GM21515 (cell line): Measurements from ENCODE around the gene HOXA6.

Experiments
- ATAC-seq: cut with Tn5 transposase; IDR thresholded peaks from one replicate; pipeline ENCODE4 v1.9.1; 2021; ENCODE audit not compliant: unreplicated experiment

HOXA6 gene

DNA sequence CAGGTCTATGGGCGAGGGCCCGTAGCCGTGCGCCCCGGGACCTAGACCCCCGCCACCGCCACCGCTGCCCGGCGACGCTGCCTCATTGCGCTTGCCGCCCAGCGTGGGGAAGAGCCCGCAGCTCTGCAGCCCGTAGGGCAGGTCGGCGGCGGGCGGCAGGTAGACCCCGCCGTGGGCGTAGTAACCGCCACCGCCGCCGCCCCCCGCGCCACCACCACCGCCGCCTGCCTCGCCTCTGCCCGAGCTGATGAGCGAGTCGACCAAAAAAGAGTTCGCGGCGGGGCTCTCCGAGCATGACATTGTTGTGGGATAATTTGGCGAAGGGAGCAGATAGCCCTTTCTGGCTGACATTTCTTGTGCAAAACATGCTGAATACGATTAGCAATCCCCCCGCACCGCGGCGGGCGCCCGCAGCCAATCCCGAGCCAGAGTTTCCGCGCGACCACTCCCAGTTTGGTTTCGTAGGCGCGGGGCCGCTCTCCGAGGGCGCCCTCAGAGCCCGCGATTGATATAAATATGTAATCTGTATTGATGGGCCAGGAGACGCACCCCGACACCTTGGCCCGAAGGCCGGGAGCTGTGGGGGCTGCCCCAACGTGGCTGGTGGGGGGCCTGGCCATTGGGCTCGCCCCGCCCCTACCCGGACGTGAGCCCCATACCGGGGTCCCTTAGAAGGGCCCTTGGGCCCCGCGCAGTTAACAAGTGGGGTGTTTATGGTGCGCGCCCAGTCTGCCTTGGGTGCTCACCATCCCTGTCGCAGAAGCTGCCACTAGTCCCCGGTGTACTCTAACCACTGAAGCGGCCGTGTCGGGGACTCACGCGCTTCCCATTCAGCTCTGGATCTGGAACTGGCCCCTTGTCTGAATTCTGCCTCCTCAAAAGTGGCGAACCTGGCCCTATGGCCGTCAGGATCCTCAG lies 26.6 kb upstream of the HOXA6 start, which contains the start of gene HOXA10:
Gene HOXA10, minus strand, starts transcription at position 365 of the 918 bp plus-strand sequence. Its CDS starts 14 bp downstream, at position 351.
- ATAC-seq: no peak

DNA sequence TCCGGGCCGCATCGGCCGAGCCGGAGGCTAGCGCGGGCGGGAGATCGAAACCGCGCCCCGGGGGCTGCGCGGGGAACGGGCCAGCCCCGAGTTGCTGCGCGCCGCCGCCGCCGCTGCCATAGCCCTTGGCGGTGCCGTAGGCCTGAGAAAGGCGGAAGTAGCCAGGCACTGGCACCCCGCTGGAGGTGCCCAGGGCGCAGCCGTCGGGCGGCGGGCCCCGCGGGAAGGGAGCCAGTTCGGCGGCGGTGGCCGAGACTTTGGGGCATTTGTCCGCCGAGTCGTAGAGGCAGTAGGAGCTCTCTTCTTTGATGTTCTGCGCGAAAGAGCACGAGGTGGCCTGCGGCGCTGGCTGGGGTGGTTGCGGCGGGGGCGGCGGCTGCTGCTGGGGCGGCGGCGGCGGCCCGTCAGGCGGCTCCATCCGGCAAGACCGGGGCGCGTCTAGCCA lies 26.0 kb upstream of the HOXA6 start:
- no peak for ATAC-seq

DNA sequence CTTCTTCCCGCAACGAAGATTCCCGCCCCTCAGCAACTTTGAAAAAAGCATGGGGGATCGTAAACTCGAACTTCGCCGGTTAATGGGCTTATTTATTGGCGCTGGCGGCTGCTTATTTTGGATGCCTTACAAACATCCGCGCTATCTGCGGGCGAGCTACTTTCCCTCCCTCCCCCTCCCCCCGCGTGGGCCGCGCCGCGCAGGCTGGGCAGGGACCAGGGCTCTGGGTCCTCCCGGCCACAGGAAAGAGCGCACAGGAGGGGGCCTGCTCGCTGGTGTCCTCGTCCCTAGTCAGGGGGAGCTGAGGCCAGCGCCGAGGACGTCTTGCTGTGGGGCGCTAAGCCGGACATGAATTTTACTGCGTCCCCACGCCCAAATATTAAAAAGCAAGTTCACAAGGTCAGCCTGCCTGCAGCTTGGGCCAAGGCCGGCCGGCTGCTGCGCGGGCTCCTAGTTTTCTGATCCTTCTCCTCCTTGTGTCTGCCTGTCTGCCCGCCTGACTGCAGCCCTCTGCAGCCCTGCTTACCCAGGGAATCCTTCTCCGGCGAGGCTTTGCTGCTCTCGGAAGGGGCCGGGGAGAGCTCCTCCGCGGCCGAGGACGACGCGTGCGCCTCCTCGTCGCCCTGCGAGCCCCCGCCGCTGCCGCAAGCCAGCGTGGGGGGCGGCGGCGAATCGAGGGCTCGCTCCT lies 25.4 kb upstream of the HOXA6 start:
- no peak for ATAC-seq

DNA sequence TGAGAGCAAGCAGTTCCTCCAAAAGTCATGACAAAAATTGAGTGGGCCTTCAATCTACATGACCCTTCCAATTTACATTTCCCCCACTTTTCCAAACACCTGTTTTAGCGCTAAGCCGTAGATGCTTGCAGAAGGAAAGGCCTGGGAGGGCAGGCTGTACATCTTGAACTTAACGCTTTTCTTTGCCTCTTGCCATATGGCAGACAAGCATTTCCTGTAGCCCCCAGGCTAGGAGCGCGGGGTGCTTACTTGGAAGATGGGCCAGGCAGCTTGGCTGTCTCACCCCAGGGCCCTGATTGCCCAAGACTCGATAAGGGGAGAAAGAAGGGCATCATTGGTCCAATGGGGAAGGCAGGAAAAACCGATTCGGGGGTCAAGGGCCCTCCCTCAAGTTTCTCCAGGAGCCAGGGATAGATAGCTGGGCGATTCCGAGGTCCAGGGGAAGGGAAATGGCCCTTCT lies 24.8 kb upstream of the HOXA6 start:
- no peak for ATAC-seq

DNA sequence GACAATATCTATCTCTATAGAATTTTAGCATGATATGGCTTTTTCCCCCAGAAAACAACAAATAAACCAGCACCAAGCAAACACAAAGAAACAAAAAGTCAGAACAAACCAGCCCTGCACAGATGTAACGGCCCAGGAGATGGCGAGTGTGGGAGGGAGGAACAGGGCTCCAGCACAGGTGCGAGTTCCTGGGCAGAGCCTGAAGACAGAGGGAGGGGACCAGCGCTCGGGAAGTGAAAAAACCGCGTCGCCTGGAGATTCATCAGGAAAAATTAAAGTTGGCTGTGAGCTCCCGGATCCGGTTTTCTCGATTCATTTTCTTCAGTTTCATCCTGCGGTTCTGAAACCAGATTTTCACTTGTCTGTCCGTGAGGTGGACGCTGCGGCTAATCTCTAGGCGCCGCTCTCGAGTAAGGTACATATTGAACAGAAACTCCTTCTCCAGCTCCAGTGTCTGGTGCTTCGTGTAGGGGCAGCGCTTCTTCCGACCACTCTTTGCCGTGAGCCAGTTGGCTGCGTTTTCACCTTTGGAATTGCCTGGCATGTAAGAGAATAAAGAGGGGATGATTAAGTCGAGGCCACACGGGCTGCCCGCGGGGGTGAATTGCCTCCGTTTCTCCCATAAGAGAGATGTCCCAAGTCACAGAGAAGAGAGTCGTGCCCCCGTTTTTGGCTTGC lies 24.2 kb upstream of the HOXA6 start:
- ATAC-seq: no peak

DNA sequence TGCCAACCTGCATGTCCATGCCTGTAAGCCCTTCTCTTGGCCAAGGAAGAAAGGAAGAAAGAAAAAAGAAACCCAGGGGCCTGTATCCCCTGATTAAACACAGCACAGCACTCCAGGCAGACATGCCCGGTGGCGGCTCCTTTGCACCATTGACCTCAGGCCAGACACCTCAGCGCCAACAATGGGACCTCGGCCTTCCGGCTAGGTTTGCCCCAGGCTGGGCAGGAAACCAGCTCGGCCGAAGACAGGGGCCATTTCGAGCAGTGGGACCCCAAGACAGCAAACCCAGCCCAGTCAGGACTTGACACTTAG lies 23.7 kb upstream of the HOXA6 start:
- no peak for ATAC-seq

DNA sequence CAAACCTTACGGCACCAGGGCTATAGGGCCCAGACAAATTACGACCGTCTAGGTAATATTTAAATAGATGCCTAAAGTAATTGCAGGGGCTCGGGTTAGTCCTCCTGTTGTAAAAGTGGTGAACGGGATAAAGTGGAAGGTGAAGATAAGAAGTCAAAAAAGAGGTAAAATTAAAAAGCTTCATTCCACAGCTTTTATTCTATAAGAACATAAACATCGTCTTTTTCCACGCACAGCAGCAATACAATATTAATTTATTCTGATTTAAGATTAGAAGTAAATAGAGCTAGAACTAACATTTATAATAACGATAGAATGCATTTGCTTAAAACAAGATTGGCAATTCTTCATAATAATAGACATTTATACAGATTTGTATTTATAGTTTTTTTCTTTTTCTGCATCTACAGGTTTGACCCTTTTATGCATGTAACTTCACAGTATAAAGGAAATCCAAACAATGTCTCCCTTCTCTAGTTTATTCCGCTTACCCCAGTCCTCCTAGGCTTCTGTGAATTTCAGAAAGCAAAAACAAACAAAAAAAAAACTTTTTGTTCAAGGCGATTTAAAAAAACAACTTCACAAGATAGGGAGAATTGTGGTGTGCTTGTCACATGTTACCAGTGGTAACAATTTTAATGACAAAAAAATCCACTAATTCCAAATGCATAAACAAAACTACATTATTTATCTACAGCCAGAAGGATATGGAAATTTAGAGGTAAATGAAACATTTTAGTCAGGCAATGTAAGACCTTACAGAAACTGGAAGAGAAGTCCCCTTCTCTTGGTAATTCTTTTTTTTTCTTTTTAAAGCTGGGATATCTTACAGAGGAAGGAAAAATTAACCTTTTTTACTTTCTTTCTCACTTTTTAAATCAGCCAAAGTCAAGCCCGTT lies 23.1 kb upstream of the HOXA6 start:
- ATAC-seq: no peak

DNA sequence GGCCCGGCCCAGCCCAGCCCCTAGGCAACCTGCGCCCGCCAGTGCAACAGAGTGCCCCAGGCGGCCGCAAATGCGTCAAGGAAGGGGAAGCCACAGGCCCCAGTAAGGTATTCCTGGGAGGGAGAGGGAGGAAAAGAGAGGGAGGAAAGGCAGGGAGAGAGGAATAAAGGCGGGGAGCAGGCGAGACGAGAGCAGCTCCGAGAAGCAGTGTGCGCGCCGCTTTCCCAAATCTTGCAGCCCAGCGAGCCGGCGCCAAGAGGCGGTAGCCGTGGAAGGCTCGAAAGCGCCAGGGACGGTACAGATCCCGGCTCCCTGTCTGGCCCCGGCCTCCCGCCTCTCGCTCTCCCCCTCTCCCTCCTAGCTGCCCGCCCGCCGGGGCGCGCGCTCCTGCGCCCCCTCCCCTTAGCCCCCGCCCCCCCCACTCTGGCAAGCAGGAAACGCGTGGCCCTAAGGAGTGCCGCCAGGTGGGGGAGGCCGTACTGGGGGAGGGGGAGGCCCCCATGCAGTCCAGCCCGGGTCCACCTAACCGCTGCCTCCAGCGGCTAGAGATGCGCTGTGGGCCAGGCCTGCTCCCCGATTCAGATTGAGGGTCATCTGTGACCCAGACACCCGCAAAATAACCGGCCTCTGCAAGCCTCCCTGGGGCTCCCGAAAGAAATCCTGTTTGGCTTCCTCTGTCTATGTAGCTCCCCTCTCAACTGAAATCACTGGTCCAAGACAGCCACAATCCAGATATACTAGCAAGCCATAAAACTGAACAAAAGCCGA lies 22.3 kb upstream of the HOXA6 start:
- no peak for ATAC-seq

DNA sequence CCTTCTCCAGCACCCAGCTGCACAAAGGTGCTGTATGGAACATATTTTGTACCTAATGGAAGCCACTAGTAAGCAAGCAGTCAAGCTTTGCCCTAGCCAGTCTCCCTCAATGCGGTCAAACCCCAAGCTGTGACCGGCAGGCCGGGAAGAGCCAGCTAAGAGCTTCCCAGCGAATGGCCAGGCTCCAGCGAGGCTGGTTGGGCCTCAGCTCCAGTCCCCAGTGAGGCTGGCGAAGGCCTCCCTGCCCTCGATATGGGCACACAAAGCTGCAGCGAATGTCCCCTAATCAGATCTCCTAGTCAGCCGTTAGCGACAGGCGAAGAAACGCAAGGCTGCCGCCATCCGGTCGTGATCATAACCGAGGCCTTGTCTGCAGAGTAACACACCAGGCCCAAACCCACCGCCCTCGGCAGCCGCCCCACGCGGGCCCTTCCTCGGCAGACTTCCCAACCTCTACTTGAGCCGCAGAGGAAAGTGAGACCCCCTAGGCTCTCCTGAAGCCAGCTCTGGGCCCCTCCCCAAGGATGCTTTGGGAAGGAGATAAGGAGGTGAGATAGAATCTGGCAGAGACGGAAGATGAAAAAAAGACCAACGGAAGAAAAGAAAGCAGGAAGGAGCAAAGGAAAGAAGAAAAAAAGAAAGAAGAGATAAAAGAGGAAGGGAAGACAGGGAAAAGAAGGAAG lies 20.8 kb upstream of the HOXA6 start:
- ATAC-seq: no peak

DNA sequence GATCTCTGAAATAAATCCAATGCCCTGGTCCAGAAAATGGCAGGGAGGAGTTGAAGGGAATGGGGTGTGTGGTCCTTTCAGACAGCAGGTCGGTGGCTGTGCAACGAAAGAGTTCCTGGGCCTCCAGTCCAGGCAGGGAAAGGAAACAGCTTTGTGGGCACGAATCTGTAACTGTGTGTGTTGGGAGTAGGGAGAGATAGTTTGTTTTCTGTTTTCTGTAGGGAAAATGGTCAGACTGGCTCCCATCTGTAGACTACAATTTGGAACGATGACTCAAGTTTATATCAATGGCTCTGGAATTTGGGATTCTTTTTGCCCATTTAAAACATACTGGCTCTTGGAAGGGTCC lies 20.3 kb upstream of the HOXA6 start:
- no peak for ATAC-seq

DNA sequence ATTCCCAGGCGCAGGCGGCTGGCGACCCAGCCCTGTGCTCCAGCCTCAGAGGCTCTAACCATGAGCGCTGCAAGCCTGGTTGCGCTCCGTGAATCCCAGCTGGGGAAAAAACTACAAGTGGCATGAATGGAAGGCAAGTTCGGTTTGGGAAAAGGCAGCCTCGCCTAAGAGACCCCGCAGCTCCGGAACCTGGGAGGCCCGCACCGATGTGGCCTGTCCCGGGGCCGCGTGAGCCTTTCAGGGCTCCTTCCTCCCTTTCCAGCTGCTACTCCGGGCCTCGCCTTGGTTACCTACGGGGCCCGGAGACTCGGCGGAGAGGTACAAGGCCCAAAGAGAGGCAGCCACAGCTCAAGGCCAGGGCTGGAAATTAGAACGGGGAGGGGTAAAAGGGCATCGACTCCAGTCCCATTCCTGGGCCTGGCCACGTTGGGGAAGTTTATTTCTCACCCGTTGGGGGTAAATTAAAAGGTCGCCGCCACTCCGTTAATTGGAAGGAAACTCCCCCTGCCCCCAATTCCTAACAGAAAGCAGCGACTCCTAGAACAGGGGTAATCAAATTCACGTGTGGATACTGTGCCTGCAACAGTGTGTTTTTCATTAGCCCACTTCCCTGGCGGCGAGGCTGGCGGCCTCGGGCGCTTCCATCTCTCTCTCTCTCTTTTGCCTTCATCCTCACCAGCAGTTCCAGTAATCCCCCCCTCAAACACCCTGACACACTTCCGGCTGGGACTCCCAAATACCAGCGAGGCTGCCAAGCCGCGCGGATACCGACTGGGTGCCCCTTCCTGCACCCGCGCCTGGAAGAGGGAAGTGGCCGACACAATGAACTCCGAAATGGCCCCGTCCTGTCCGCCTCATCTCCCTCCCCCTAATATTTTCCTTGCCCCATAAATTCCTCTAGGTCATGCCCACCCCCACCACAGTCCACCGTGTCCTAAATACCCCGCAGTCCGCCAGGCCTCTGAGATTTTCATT lies 19.2 kb upstream of the HOXA6 start:
- ATAC-seq: no peak

DNA sequence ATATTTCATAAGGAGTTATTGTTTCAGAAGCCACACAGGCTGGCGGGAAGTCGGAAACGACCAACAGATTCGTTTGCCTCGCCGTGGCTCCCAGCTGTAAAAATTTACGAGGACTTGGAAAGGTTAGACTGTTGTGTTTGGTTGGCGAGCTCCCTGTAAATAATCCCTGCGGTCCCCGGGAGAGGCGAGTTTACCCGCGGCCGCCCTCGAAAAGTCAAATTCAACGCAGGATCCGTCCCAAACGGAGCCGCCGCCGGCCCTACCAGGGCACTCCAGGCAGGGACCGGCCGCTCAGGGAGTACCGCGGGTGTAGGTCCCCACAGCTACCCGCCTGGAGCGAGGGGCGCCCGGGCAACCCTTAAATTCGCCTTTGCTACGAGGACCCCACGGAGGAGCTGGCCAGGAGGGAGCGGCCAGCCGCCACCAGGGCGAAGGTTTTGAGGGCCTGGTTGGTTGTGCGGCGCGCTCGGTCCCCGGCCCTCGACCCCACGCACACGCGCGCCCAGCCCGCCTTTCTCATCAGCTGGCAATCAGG lies 18.5 kb upstream of the HOXA6 start:
- ATAC-seq: no peak

DNA sequence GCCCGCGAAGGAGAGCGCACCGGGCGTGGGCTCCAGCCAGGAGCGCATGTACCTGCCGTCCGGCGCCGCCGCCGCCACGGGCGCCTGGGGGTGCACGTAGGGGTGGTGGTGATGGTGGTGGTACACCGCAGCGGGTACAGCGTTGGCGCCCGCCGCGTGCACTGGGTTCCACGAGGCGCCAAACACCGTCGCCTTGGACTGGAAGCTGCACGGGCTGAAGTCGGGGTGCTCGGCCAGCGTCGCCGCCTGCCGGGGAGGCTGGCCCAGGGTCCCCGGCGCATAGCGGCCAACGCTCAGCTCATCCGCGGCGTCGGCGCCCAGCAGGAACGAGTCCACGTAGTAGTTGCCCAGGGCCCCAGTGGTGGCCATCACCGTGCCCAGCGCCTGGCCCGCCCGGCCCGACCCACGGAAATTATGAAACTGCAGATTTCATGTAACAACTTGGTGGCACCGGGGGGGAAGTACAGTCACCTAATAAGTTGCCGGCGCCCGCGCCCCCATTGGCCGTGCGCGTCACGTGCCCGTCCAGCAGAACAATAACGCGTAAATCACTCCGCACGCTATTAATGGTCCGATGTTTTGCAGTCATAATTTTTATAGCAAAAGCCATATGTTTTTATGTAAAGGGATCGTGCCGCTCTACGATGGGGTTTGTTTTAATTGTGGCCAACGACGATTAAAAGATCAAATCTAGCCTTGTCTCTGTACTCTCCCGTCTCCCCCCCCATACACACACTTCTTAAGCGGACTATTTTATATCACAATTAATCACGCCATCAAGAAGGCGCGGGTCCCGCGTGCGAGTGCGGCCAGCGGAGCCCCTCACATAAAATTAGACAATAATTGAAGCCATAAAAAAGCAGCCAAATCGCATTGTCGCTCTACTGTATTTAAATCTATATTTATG lies 17.8 kb upstream of the HOXA6 start, which contains the start of gene HOXA9:
Gene HOXA9, minus strand, starts transcription at position 449 of the 907 bp plus-strand sequence. Its CDS starts 80 bp downstream, at position 369.
- ATAC-seq: no peak

DNA sequence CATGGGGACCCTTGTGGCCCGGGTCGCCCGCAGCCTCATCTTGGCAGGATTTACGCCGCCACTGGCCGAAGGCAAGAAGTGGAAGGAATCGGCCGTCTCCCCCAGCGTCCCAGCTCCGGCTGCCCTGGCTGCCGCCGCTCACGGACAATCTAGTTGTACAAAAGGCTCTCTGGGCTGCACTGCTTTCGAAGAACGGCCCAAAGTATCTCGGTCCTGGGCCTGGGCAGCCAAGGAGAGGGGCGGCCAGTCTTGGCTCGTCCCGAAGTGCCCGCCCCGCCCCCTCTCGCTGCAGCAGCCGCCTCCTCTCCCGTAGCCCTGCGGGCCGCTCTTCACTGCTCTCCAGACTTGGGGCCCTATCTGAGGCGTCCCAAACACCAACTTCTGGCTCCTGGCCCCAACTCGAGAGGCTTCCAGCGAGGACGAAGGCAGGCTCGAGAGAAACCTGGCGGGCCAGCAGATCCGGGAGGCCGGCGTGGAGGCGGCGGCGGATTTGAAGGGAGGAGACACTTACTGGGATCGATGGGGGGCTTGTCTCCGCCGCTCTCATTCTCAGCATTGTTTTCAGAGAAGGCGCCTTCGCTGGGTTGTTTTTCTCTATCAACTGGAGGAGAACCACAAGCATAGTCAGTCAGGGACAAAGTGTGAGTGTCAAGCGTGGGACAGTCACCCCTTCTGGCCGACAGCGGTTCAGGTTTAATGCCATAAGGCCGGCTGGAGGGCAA lies 17.0 kb upstream of the HOXA6 start:
- no peak for ATAC-seq

DNA sequence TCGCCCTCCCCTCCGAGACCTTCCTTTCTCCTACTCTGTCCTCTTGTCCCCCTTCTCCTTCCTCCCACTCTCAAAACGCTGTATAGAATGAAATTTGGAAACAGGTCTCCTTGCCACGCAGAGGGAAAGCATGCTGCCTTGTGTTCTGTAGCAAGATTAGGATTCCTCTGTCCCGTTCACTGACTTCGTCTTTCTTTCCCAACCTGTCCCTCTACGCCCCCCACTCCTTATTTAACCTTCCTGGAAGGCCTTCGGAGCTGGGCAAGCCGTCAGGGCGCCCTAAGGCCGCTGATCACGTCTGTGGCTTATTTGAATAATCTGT lies 16.4 kb upstream of the HOXA6 start:
- ATAC-seq: no peak

DNA sequence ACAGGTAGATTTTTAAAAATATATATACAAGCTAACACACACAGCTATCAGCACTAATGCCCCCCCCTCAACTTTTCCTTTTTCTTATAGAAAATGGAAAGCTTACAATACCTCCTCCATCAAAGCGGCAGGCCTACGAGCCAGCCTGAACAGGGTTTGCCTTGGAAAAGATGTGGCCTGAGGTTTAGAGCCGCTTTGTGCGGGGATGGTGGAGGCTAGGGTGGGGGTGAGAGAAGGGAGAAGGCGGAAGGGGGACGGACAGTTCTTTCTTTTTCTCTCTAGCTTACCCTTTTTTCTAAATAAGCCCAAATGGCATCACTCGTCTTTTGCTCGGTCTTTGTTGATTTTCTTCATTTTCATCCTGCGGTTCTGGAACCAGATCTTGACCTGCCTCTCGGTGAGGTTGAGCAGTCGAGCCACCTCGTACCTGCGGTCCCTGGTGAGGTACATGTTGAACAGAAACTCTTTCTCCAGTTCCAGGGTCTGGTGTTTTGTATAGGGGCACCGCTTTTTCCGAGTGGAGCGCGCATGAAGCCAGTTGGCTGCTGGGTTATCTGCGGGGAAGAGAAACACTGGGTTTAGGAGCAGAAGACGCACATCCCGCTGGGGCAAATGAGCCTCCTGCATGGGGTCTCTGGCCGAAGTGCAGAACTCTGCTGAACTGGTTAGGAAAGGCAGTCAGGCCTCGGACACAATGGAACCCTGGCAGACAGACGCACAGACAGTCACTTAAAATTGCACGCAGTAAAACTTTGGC lies 15.9 kb upstream of the HOXA6 start:
- no peak for ATAC-seq
